Activated CD4-positive, alpha-beta T cell treated with anti-CD3 and anti-CD28 coated beads for 1 hour (primary cell): ENCODE data around the gene POLR3GL.
"Not testable (repeated sequence)": the region's sequence is repeated elsewhere in the genome, so short reads cannot be mapped to it uniquely, and the experiment has no call there.

ENCODE experiments used
- DNase-seq: peaks from one replicate; pipeline ENCODE4 v3.0.0-alpha.2; 2020

The POLR3GL gene

GRCh38 chr1:146021622-146022402 lies 57.3 kb downstream of the POLR3GL start, which contains the start of gene HJV:
HJV (minus strand) TSS chr1:146021735; CDS start chr1:146020231, 1,504 bp downstream.
- no peak for DNase-seq

- no peak for DNase-seq
These were observed 58.1 kb downstream of the POLR3GL start for GRCh38 chr1:146022403-146023127.

DNA sequence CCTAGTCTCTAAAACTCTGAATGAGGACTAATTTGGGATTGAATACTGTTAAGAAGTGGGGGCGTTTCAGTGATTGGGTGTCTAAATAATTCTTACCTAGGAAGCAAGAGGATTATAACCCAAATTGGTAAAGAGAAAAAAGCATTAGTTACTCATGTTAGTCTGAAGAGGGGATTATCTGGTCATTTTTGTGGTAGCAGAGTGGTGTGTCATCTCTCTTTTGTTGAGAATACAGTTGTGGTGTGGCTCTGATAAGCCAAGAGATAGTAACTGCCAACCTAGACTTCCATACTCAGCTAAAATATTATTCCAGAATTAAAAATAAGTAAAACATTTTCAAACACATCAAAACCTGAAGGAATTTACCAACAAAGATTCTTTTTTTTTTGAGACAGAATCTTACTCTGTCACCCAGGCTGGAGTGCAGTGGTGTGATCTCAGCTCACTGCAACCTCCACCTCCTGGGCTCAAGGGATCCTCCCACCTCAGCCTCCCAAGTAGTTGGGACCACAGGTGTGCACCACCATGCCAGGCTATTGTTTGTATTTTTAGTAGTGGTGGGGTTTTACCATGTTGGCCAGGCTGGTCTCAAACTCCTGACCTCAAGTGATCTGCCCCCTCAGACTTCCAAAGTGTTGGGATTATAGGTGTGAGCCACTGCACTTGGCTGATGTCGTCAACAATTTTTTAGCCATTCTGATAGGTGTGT lies 61.5 kb downstream of the POLR3GL start:
- DNase-seq = not testable (repeated sequence)

GRCh38 chr1:146026650-146027049 lies 62.2 kb downstream of the POLR3GL start:
- not testable (repeated sequence) for DNase-seq
